IMR-90 (cell line): ENCODE results near the gene GSTT4.
"Not testable (repeated sequence)": the region's sequence is repeated elsewhere in the genome, so short reads cannot be mapped to it uniquely, and the experiment has no call there.

Source experiments
- BHLHE40 ChIP-seq: fragments of 150-350 bp; IDR thresholded peaks from 2 replicates; pipeline ENCODE4 v1.6.1; 2016; ENCODE audit warnings: mild to moderate bottlenecking, low read depth, low read length
- CEBPB ChIP-seq: IDR thresholded peaks from 2 replicates; pipeline ENCODE4 v1.6.1; 2012; ENCODE audit warnings: low read depth, low read length, improper control_type of control experiment
- CHD1 ChIP-seq: IDR thresholded peaks from 2 replicates; pipeline ENCODE4 v1.6.1; 2012; ENCODE audit warnings: low read depth, low read length, improper control_type of control experiment
- MAZ ChIP-seq: IDR thresholded peaks from 2 replicates; pipeline ENCODE4 v1.6.1; 2012; ENCODE audit warnings: low read depth, mild to moderate bottlenecking, low read length, improper control_type of control experiment, moderate library complexity, borderline replicate concordance
- MXI1 ChIP-seq: IDR thresholded peaks from 2 replicates; pipeline ENCODE4 v1.6.1; 2012; ENCODE audit warnings: low read depth, mild to moderate bottlenecking, low read length, moderate library complexity, borderline replicate concordance
- NFE2L2 ChIP-seq: fragments of 150-350 bp; IDR thresholded peaks from 2 replicates; pipeline ENCODE4 v1.6.1; 2016; ENCODE audit warnings: low read depth, mild to moderate bottlenecking, low read length
- POLR2A ChIP-seq: IDR thresholded peaks from 2 replicates; pipeline ENCODE4 v1.6.1; 2012; ENCODE audit warnings: mild to moderate bottlenecking, low read depth, low read length
- RAD21 ChIP-seq: IDR thresholded peaks from 2 replicates; pipeline ENCODE4 v1.6.1; 2012; ENCODE audit warnings: low read length, improper control_type of control experiment
- RCOR1 ChIP-seq: IDR thresholded peaks from 2 replicates; pipeline ENCODE4 v1.6.1; 2012; ENCODE audit warnings: mild to moderate bottlenecking, low read length, improper control_type of control experiment; ENCODE audit not compliant: insufficient replicate concordance
- RFX5 ChIP-seq: IDR thresholded peaks from 2 replicates; pipeline ENCODE4 v1.8.0; 2012; ENCODE audit warnings: low read depth, mild to moderate bottlenecking, low read length, moderate library complexity
- TF ChIP-seq, protein P1 (sequence below): conservative IDR thresholded peaks from 2 replicates; pipeline ENCODE4 v1.5.1; 2012; ENCODE audit warnings: mild to moderate bottlenecking, low read depth, low read length, improper control_type of control experiment
- TF ChIP-seq, protein P2 (sequence below): fragments of 150-350 bp; IDR thresholded peaks from 2 replicates; pipeline ENCODE4 v1.6.1; 2016; ENCODE audit warnings: low read depth, mild to moderate bottlenecking, low read length, moderate library complexity, borderline replicate concordance
- TF ChIP-seq, protein P3 (sequence below): fragments of 150-350 bp; IDR thresholded peaks from 2 replicates; pipeline ENCODE4 v1.6.1; 2017; ENCODE audit warnings: mild to moderate bottlenecking, antibody characterized with exemption, low read length, low read depth

DNA sequence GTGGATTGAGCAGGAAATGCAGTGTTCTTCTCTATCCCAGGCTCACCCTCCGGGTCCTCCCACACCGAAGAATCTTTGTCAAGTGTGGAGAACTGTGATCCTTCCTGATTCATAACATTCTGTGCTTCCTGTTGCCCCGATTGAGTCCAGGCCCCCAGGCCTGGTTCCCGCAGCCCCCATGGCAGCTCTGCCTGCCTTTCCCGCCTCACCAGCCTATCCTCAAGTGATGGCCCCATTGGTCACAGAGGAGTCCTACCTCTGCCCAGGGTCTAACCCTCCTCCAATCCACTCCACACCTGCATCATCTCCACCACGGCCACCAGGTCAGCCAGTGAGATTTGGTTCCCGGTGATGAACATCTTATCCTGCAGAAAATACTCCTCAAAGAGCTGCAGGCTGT, 5.5 kb downstream of the GSTT4 start:
- TF ChIP-seq CEBPB, RCOR1, CHD1, POLR2A, MAZ, NFE2L2, RFX5, RAD21, BHLHE40, MXI1: not testable (repeated sequence)
- TF ChIP-seq, protein P1, sequence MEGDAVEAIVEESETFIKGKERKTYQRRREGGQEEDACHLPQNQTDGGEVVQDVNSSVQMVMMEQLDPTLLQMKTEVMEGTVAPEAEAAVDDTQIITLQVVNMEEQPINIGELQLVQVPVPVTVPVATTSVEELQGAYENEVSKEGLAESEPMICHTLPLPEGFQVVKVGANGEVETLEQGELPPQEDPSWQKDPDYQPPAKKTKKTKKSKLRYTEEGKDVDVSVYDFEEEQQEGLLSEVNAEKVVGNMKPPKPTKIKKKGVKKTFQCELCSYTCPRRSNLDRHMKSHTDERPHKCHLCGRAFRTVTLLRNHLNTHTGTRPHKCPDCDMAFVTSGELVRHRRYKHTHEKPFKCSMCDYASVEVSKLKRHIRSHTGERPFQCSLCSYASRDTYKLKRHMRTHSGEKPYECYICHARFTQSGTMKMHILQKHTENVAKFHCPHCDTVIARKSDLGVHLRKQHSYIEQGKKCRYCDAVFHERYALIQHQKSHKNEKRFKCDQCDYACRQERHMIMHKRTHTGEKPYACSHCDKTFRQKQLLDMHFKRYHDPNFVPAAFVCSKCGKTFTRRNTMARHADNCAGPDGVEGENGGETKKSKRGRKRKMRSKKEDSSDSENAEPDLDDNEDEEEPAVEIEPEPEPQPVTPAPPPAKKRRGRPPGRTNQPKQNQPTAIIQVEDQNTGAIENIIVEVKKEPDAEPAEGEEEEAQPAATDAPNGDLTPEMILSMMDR: not testable (repeated sequence)
- TF ChIP-seq, protein P2, sequence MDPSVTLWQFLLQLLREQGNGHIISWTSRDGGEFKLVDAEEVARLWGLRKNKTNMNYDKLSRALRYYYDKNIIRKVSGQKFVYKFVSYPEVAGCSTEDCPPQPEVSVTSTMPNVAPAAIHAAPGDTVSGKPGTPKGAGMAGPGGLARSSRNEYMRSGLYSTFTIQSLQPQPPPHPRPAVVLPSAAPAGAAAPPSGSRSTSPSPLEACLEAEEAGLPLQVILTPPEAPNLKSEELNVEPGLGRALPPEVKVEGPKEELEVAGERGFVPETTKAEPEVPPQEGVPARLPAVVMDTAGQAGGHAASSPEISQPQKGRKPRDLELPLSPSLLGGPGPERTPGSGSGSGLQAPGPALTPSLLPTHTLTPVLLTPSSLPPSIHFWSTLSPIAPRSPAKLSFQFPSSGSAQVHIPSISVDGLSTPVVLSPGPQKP: not testable (repeated sequence)
- TF ChIP-seq, protein P3, sequence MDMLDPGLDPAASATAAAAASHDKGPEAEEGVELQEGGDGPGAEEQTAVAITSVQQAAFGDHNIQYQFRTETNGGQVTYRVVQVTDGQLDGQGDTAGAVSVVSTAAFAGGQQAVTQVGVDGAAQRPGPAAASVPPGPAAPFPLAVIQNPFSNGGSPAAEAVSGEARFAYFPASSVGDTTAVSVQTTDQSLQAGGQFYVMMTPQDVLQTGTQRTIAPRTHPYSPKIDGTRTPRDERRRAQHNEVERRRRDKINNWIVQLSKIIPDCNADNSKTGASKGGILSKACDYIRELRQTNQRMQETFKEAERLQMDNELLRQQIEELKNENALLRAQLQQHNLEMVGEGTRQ: not testable (repeated sequence)
